Adipose tissue (tissue), 3 donors: ENCODE results near the gene TBC1D21. TPM values are rescaled to one million over a fixed set of nuclear protein-coding genes. Genes with fewer than 3 reads are reported as not detected.
"Not testable (repeated sequence)": the region's sequence is repeated elsewhere in the genome, so short reads cannot be mapped to it uniquely, and the experiment has no call there.

Experiments used
- H3K27ac ChIP-seq: one replicate; pipeline ENCODE4 v1.5.1; 2013; ENCODE audit warnings: low read depth, low read length
- WGBS, 3 donors: extraction: QIAGEN DNeasy Blood & Tissue Kit; methylation state at CpG; one replicate each; pipeline ENCODE4 v1.1.7; 2013; 5-methylcytosine and 5-hydroxymethylcytosine counted together
- polyA plus RNA-seq, 3 donors: library from polyadenylated mRNA; stranded (reverse); fragments of 200-250 nt; gene quantifications; one replicate each; pipeline ENCODE4 v1.2.3, GENCODE V29; 2013
- donor health status: healthy with polysubstance abuse.
- donor health status: Bipolar disorder and iron deficiency.
- donor health status: healthy.

TBC1D21 gene
- polyA plus RNA-seq, 3 donors = not detected

GRCh38 chr15:73936181-73936580, 62.8 kb downstream of the TBC1D21 start:
- no peak overlapping the region for H3K27ac ChIP-seq
- 34 to 54% (median 38%) methylated on average over 5 of the region's 5 CpGs for WGBS, 3 donors

DNA sequence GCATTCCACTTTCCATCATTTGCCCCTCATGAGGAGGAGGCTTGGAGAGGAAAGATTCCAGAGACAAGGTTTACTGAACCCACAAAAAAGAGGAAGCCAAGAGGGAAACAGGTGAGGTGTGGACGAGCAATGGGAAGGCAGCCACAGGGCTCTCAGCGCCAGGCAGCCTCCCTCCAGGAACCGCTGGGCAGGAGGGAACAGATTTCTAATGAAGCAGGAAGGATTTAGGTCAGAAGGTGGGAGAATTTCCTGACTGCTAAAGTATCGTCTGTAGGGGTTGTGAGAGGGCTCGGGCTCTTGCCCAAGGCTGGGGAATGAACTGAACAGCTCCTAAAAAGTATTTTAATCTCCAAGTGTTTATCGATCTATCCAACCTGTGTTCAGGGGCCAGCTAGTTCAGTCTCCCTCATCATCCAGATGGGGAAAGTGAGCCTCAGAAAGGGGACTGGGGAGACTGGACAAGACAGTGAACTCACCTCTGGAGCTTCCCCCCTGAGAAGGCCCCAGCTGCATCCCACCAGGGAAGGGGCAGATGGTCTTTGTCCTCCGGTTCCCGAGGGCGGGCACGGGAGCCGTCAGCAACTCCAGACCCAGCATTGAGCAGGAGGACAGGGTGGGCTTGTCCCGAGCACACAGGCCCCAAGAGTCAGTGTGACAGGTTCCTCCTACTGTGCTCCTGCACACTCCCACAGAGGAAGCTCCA, 63.4 kb downstream of the TBC1D21 start:
- WGBS, 3 donors = 57 to 73% (median 59%) methylated on average over 12 of the region's 12 CpGs
- no peak overlapping the region for H3K27ac ChIP-seq

DNA sequence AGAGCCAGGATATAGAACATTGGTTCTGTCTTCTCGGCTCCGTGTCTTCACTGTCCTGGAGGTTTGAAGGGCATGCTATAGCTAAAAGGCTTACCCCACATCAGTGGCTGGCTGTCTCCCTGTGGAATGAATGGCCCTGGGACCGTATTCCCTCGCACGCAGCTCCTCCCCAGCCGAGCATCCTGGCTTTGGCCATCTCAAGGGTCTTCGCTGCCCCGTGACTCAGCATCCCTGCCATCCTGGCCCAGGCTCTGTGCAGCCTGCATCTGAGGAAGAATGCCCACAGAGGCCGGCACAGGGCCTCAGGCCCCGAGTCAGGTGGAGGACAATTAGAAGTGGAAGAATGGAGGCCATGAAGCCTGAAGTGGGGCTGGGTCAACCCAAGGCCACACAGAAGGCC, 63.9 kb downstream of the TBC1D21 start:
- WGBS, 3 donors = 75 to 85% (median 77%) methylated on average over 9 to 10 of the region's 10 CpGs
- no peak overlapping the region for H3K27ac ChIP-seq

DNA sequence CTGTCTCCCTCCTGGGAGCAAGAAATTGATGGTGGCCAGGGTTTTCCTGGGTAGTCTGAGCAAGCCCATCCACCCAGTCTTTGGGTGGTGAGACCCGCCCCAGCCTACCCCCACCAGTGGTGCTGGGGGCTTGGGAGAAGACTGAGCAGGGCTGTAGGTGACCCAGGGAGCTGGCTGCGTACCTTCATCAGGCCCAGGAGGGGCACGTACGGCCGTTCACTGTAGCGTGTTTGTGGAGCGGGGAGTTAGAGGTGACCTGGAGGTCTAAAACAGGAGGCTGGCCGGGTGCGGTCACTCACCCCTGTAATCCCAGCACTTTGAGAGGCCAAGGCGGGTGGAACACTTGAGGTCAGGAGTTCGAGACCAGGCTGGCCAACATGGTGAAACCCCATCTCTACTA, 64.4 kb downstream of the TBC1D21 start:
- H3K27ac ChIP-seq = no peak overlapping the region
- 96 to 99% (median 98%) methylated on average over 11 of the region's 11 CpGs for WGBS, 3 donors

DNA sequence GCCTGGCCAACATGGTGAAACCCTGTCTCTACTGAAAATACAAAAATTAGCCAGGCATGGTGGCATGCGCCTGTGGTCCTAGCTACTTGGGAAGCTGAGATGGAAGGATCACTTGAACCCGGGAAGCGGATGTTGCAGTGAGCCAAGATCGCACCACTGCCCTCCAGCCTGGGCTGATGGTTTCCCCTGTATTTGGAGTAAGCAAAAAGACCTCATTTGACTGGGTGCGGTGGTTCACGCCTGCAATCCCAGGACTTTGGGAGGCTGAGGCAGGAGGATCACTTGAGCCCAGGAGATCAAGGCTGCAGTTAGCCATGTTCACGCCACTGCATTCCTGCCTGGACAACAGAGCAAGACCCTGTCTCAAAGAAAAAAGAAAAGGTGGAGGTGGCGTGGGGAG, 65.2 kb downstream of the TBC1D21 start:
- H3K27ac ChIP-seq = not testable (repeated sequence)
- 95 to 97% (median 97%) methylated on average over 8 of the region's 8 CpGs for WGBS, 3 donors

Other genes starting within 250 kb of the TBC1D21 start
- 10 to 100 TPM; 34.3 to 62.4 (median 43.5) TPM for gene NPTN, start 240.2 kb upstream of the TBC1D21 start, polyA plus RNA-seq
- gene CD276, start 189.2 kb upstream of the TBC1D21 start, polyA plus RNA-seq = 10 to 100 TPM; 20.6 to 36.5 (median 32.2) TPM
- 1 to 10 TPM; 1.2 to 2.0 (median 1.3) TPM for gene INSYN1, start 120.2 kb upstream of the TBC1D21 start, polyA plus RNA-seq
- 10 to 100 TPM in 1 of 3 donors, 1 to 10 TPM in 2; 4.2 to 15.7 (median 6.7) TPM for gene LOXL1, start 52.9 kb downstream of the TBC1D21 start, polyA plus RNA-seq
- gene STOML1, start 118.7 kb downstream of the TBC1D21 start, polyA plus RNA-seq = 10 to 100 TPM; 10.3 to 17.6 (median 14.4) TPM
- gene PML, start 121.2 kb downstream of the TBC1D21 start, polyA plus RNA-seq = 10 to 100 TPM; 10.5 to 47.9 (median 32.6) TPM
- gene GOLGA6A, start 209.0 kb downstream of the TBC1D21 start, polyA plus RNA-seq = under 1 TPM in 1 of 3 donors, not detected in 2; 0.12 TPM